GM19240 (cell line): ENCODE measurements around the gene CCT8.
"Not testable (repeated sequence)": the region's sequence is repeated elsewhere in the genome, so short reads cannot be mapped to it uniquely, and the experiment has no call there.

ENCODE experiments used
- DNase-seq: peaks from one replicate; pipeline ENCODE4 v3.0.0; 2011; ENCODE audit warnings: low spot score; ENCODE audit not compliant: insufficient read length

The CCT8 gene

DNA sequence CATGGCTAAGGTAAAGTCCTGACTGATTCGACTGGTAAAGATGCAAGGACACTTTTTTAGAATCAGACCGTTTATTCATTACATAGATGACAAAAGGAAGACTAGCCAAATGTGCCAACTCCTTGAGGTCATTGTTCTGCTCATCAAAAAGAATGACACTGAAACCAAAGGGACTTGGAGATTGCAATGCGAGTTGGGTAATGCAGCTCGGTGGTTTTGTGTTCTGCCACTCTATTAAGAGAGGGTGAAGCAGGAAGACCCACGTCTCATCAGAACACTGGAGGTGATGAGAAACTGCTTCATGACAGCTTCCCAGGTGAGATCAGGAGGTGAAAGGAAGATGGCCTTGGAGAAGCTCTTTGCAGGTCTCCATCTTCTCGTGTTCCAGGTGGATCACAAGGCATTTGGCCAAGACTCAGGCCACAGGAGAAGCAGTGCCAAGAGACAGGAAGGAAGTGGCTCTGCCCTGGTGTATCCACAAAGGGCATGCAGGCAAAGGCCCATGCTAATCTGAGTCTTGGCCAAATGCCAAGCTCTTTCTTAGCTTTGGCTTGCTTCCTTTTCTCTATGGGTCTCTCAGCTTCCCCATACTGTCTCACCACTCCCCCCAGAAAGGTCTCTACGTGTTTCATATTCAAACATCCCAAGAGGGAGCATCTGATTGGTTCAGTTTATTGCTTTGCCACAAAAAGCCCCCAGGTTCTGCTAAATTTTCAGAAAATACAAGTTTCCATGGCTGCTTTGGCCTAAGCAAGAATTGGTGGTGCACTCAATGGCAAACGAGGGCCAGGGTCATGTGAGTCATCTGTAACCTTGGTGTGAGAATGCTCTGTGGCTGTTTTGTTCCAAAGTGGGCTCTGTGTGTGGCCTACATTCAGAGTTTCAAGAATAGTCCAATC, 5.7 kb upstream of the CCT8 start:
- no peak for DNase-seq

DNA sequence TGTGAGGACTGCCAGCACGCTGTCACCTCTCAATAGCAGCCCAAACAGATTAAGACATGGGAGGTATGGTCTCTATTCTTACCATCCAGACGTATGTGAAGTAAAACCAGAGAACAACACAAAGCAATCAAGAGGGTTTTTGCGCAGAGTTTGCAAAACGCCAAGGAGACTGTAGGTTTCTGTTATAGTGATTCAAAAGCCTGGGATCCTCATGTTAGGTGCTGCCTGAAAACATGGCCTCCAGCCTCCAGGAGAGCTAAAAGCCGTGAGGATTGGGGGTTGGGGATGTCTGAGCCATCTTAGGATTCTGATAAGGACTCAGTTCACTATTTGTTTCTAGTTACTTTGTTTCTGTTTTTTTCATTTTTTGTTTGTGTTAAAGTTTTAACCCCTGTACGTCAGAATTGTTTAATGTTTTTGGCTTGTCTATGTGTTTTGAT, 4.2 kb upstream of the CCT8 start:
- no peak for DNase-seq

DNA sequence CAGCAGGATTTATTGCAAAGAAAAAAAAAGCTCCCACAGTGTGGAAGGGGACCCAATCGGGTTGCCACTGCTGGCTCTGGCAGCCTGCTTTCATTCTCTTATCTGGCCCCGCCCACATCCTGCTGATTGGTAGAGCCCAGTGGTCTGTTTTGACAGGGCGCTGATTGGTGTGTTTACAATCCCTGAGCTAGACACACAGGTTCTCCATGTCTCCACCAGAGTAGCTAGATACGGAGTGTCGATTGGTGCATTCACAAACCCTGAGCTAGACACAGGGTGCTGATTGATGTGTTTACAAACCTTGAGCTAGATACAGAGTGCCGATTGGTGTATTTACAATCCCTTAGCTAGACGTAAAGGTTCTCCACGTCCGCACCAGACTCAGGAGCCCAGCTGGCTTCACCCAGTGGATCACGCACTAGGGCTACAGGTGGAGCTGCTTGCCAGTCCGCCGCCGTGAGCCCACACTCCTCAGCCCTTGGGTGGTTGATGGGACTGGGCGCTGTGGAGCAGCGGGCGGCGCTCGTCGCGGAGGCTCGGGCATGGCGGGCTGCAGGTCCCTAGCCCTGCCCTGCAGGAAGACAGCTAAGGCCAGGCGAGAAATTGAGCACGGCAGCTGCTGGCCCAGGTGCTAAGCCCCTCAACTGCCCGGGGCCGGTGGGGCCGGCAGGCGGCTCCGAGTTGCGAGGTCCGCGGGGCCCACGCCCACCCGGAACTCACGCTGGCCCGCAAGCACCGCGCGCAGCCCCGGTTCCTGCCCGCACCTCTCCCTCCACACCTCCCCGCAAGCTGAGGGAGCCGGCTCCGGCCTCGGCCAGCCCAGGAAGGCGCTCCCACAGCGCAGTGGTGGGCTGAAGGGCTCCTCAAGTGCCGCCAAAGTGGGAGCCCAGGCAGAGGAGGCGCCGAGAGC, 3.5 kb upstream of the CCT8 start:
- not testable (repeated sequence) for DNase-seq

DNA sequence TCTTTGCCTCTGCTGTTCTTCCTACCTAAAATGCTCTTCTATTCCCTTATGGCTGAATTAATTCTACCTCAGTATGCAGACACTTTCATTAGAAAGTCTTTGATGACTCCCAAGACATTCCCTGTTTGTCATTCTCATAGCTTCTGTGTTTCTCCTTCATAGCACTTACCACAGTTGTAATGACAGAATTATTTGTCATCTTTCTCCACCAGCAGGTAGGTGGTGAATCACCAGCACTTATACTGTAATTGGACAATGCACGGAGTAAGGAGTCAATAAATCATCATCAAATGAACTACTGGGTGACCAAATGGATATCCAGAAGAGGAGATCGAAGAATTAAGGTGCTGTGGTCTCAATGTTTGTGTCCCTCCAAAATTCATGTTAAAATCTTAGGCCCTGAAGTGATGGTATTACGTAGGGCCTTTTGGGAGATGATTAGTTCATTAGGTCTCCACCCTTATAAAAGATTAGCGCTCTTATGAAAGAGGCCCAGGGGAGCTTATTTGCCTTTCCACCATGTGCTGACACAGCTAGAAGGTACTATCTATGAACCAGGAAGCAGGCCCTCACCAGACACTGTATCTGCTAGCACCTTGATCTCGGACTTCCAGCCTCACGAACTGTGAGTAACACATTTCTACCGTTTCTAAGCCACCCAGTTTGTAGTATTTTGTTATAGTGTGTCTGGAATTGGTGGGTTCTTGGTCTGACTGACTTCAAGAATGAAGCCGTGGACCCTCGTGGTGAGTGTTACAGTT, 2.4 kb upstream of the CCT8 start:
- DNase-seq = no peak

DNA sequence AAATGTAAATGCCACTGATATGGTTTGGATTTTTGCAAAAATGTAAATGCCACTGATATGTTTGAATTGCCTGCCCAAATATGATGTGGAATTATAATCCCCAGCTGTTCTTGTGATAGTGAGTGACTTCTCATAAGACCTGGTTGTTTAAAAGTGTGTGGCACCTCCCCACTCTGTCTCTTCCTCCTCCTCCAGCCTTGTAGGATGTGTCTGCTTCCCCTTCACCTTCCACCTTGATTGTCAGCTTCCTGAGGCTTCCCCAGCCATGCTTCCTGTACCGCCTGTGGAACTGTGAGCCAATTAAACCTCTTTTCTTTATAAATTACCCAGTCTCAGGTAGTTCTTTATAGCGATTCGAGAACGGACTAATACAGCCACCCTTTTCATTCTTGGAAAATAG, 1.3 kb upstream of the CCT8 start:
- no peak for DNase-seq

DNA sequence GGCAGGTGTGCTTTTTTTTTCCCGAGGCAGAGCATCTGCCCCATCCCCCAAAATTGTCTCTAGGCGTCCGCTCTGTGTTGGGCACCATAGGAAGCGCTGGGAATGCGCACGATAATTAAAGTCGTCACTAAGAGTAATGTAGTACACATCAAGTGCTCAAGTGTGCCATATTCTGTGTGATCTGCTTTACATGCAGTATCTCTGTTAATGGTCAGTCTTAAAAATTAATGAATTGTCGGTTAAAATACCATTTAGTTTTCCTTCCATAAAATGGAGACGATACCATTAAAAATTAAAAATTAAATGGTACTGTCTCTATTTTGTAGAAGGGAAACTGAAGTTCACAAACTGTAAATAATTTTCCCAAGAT, 544 bp upstream of the CCT8 start:
- DNase-seq = no peak

DNA sequence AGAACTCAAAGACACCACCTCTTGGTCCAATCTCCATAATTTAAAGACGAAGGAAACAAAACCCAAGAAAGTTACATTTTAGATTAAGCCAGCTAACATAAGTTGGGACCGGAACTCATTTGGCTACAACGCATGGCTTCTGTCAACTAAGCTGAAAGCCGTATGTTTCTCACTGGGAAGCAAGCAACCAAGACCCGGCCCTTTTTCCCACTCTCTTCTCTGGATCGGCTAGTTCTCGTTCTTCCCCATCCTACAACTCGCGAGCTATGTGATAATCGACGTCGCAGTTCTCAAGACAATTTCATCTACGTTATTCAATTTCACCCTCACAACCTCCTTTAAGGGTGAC, 601 bp downstream of the CCT8 start:
- DNase-seq = no peak

DNA sequence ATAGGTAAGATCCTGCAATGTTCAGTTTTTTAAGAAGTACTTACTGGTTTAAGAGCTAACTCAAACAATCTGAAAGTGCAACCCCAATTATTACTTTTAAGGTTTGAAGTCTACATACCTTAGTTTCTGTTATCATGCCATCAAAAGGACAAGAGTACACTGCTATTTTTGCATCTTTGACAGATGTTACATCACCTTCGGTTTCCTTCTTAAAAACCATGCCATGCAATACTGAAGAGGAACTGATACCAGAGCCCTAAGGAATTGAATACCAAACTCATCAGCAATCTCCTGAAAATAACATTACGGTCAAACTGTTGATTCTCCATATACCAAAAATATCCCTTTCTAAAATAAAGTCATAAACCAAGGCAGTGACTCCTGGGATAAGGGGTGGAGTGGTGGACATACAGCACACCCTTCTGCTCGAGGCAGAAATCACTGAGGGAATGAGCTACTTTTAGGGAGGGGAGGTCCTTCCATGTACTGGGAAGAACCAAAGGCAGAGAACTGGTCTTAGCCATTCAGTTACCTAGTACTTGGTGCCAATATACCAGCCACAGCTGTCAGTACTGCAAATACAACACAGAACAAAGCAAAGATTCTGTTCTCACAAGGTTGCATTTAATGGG, 8.5 kb downstream of the CCT8 start:
- no peak for DNase-seq

DNA sequence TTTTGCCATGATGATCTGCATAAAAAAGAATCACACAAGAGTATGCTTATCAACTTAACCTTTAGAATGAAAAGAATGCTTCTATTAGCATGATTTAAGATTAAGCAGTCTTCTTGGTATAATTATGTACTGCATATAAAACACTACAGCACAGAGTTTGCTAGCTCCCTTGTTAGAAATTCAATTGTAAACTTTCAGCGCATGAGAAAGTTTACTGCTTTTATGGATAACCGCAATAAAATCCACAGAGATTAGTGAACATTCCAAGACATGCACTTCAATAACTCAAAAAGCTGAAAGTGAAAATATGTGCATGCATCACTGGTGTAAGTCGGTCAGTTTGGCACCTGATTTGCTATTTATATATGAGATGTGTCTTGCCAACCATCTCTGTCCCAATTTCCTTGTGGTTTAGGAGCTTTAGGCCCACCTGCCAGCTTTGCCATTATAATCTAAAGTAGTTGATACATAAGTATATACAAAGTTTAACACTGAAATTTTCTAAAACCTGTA, 16.9 kb downstream of the CCT8 start:
- no peak for DNase-seq

DNA sequence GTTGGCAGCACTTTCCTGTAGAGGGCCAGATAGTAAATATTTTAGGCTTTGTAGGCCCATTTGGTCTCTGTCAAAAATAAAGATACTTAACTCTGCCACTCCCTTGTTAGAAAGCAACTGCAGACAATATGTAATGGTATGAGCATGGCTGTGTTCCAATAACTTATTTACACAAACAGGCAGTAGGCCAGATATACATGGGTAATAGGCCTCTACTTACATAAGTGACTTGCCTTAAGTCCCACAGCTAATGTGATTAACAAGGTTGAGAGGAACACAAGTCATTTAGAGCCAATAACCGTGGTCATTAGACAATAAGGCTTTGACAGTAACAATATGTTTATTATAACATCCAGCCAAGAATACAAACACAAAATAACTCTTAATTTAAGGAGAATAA, 17.4 kb downstream of the CCT8 start:
- DNase-seq = no peak

DNA sequence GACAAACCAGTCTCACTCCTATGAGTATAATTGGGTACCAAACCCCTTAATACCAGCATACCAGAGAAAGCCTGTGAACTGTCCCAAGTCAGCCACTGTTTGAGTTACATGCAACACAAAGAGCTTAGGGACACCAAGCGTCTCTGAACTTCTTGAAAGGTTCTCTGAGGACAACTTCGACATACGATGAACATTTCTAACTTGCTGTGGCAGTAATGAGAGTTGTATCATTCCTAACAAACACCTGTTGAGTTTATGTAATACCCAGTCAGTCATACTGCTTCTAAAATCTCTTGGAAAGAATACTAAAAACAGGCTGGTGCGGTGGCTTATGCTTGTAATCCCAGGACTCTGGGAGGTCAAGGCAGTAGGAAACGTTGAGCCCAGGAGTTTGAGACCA, 18.4 kb downstream of the CCT8 start:
- DNase-seq = no peak

DNA sequence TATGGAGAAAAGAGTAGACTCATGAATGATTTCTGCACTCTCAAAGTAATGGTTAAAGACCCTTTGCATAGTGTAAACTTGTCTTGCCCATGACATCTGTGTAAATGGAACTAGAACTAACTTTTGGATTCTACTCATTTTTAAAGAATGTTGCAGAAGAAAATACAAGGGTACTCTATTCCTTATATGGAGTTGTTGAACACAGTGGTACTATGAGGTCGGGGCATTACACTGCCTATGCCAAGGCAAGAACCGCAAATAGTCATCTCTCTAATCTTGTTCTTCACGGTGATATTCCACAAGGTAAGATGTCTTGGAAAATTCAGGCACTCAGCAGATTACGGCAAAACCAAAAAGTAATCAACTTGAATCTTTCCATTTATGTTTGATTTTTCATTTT, 19.8 kb downstream of the CCT8 start:
- no peak for DNase-seq

DNA sequence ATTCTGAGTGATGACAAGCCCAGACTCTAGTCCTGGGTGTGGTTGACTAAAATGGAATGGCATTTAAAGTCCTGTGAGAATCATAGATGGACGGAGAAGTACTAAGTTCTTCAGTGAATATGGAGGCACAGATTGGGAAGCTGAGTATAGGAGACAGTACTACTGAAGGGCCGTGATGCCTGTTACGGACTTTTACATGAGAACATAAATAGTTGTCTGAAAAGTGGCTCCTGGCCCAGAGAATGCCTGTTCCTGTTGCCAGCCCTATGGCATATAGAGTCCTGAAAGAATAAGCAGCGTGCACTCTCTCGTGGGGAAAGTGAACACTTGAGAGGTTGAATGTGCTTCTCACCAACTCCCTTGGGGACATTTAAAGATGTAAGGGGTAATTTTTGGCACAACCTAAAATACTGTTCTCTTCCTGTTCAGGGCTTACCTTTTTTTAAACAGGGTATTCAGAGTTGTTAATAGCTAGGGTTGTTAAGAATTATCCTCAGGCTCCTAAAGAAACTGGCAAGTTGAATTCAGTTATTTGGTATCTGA, 20.4 kb downstream of the CCT8 start:
- no peak for DNase-seq

DNA sequence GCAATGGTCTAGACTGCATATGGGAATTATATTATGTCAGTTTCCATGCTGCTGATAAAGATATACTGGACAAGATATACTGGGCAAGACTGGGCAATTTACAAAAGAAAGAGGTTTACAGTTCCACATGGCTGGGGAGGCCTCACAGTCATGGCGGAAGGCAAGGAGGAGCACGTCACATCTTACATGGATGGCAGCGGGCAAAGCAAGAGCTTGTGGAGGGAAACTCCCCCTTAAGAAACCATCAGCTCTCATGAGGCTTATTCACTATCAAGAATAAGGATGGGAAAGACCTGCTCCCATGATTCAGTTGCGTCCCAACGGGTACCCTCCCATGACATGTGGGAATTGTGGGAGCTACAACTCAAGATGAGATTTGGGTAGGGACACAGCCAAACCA, 21.2 kb downstream of the CCT8 start:
- DNase-seq = no peak

DNA sequence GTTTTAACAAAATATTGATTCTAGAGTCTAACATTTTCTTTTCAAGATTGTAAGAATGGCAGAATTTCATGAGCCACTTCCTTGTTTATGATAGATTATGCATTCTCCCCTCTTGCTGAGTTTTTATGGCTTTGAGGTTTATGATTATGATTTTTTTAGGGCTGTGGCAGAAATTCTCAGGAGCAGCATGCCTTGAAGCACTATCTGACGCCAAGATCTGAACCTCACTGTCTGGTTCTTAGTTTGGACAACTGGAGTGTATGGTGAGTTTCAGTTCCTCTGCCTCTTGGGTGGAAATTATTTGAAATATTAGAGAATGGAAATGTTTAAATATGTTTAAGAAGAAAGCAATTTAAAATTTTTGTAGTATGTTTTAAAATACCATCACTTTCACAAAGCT, 38.8 kb downstream of the CCT8 start:
- DNase-seq = no peak

DNA sequence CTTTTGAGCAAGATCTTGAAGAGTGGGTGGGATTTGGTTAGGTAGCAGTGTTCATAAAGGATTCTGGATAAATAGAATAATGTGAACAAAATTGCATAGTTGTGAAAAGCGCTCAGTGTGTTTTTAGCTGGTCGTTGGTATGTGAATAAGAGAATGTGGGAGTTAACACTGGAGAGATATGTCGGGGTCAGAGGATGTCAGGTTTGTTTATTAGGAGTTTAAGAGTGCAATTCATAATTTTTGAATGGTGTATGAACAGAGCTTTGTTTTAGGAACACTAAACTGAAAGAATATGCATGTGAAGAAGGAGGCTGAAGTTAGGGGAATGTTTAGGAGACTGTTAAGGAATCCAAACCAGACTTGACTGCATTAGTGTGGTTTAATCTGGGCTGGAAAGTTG, 39.6 kb downstream of the CCT8 start:
- no peak for DNase-seq

DNA sequence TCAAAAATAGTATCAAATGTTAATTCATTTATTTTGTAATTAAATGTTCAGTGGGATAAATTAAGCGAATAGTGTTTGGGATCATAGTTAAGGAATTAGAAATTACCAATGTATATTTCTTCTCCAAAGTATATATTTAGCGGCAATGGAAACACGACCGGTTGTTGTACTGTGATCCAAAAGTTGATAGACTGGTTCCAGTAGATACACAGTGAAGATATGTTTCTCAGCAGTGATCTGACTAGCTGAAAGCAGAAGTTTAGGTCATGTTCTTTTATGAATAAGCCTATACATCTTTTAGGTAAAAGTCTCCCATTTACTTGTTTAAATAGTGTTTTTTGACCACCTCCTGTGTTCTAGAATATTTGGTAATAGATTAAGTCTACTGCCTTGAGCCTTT, 40.1 kb downstream of the CCT8 start:
- DNase-seq = no peak

DNA sequence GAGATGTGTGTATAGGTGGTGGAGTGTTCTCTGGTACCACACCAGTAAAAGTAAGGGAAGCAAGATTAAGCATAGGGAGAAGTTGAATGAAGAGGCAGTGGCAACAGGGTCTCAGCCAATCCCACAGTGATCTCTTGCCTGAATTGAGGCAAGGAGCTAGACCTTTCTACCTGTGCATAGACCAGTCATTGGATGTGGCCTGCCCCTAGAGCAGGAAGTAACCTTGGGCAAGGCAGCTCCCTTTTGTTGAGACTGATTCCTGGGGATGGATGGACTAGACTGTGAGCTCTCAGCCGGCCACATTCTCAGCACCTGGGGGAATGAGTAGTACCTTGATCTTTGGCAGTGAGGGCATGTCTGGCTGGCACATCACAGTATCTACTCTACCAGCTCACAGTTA, 42.5 kb downstream of the CCT8 start:
- no peak for DNase-seq

DNA sequence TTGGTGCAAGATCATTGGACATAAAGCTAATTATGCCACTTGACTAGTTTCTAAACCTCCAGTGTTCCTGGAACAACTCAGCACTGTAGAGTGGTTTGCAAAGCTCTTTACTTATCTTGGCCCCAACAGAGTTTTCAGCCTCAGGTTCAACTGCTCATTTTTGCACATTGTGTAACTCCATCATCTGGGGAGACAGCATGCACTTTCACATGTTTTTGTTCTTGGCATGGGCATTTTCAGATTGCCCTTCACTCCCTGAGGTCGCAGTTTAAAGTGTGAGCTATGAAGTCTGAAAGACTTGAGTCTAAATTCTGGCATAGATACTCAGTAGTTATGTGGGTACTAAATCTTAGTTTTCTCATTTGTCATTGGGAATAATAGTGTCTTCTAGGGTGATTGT, 43.9 kb downstream of the CCT8 start:
- no peak for DNase-seq

DNA sequence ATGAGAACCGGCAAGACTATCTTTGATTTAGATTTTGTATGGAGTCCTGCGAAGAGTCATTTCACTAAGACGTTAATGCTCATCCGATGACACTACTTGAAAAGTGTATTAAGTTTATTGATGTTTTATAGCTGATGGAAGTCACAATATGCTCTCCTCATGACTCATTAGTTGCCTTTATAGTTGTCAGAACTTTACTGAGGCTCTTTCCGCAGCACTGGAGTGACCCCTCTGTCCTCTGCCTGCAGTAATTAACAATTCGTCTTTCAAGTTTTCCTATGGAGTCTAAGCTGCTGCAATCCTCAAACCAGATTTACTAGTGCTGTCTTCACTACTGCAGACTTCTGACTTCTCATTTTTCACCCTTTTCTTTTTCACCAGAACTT, 48.1 kb downstream of the CCT8 start:
- no peak for DNase-seq
